Kidney glomerular epithelial cell (primary cell): ENCODE measurements around the gene CASQ1.

Source experiments
- DNase-seq: peaks from one replicate; lab custom pipeline; 2025; lab: John Stamatoyannopoulos, UW

Gene CASQ1

GRCh38 chr1:160189649-160190625, at the start of gene CASQ1:
CASQ1 (plus strand) TSS chr1:160190575; CDS start chr1:160190752, 177 bp downstream.
- no peak for DNase-seq

- DNase-seq = no peak
Observed at GRCh38 chr1:160143695-160144094, 46.7 kb upstream of the CASQ1 start.

- DNase-seq = no peak
Observed at GRCh38 chr1:160144921-160145320, 45.5 kb upstream of the CASQ1 start.

- DNase-seq = no peak
Observed at GRCh38 chr1:160146107-160146506, 44.3 kb upstream of the CASQ1 start.

- DNase-seq = no peak
Observed at GRCh38 chr1:160148121-160148520, 42.3 kb upstream of the CASQ1 start.

GRCh38 chr1:160149233-160149632, 41.1 kb upstream of the CASQ1 start:
- DNase-seq = no peak

GRCh38 chr1:160149716-160150115, 40.7 kb upstream of the CASQ1 start:
- DNase-seq = no peak

GRCh38 chr1:160151303-160151702, 39.1 kb upstream of the CASQ1 start, which contains the start of gene ATP1A4:
ATP1A4 (plus strand) TSS chr1:160151603; CDS start chr1:160152041, 438 bp downstream.
- DNase-seq = no peak

GRCh38 chr1:160154790-160155189, 35.6 kb upstream of the CASQ1 start:
- no peak for DNase-seq

- DNase-seq = no peak
Observed at GRCh38 chr1:160156361-160156760, 34.0 kb upstream of the CASQ1 start.

GRCh38 chr1:160157174-160157573, 33.2 kb upstream of the CASQ1 start:
- no peak for DNase-seq

- DNase-seq = no peak
Observed at GRCh38 chr1:160158031-160158430, 32.3 kb upstream of the CASQ1 start.

- DNase-seq = no peak
Observed at GRCh38 chr1:160158534-160158933, 31.8 kb upstream of the CASQ1 start.

- no peak for DNase-seq
Observed at GRCh38 chr1:160159846-160160245, 30.5 kb upstream of the CASQ1 start.

GRCh38 chr1:160161965-160162705, 28.2 kb upstream of the CASQ1 start:
- no peak for DNase-seq

GRCh38 chr1:160162931-160163330, 27.4 kb upstream of the CASQ1 start:
- DNase-seq = no peak

- no peak for DNase-seq
Observed at GRCh38 chr1:160163615-160164014, 26.8 kb upstream of the CASQ1 start.

GRCh38 chr1:160164121-160164520, 26.3 kb upstream of the CASQ1 start:
- DNase-seq = no peak

- no peak for DNase-seq
Observed at GRCh38 chr1:160166166-160166868, 24.1 kb upstream of the CASQ1 start.

- no peak for DNase-seq
Observed at GRCh38 chr1:160167056-160167455, 23.3 kb upstream of the CASQ1 start.

- DNase-seq = no peak
Observed at GRCh38 chr1:160167580-160167979, 22.8 kb upstream of the CASQ1 start.

GRCh38 chr1:160168016-160168415, 22.4 kb upstream of the CASQ1 start:
- no peak for DNase-seq
